Breast epithelium (tissue), 3 donors: ENCODE data around the gene SMARCA2.

Experiments
- POLR2AphosphoS5 ChIP-seq, 3 donors: sonication (generic); formaldehyde crosslinking; IDR thresholded peaks; one replicate each; pipeline ENCODE4 v1.6.1; 2017; ENCODE audit warnings: antibody characterized with exemption in 3 of 3
- TF ChIP-seq, protein P1 (sequence below), 3 donors: fragments of 450-650 bp; IDR thresholded peaks; one replicate each; pipeline ENCODE4 v1.5.1; 2016 to 2017; ENCODE audit warnings: antibody characterized with exemption in 3 of 3, mild to moderate bottlenecking in 3 of 3, moderate library complexity in 3 of 3

DNA sequence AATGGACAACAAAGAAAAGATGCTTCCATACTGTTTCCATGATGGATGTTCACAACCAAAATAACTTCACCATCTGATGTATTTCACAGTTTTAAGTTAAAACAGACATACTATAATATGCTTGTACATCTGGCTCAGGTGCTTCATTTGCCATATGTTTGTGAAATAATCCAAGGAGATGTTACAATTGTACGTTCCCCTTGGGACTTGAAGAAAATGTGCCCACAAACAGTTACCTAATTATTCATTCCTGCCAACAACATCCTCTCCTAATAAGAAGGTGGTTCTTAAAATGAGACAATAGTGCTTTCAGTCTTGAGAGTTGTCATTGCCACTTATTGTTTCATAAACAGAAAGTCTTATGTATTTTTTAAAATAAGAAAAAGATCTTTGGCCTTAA lies 33.1 kb upstream of the SMARCA2 start:
- TF ChIP-seq, protein P1, sequence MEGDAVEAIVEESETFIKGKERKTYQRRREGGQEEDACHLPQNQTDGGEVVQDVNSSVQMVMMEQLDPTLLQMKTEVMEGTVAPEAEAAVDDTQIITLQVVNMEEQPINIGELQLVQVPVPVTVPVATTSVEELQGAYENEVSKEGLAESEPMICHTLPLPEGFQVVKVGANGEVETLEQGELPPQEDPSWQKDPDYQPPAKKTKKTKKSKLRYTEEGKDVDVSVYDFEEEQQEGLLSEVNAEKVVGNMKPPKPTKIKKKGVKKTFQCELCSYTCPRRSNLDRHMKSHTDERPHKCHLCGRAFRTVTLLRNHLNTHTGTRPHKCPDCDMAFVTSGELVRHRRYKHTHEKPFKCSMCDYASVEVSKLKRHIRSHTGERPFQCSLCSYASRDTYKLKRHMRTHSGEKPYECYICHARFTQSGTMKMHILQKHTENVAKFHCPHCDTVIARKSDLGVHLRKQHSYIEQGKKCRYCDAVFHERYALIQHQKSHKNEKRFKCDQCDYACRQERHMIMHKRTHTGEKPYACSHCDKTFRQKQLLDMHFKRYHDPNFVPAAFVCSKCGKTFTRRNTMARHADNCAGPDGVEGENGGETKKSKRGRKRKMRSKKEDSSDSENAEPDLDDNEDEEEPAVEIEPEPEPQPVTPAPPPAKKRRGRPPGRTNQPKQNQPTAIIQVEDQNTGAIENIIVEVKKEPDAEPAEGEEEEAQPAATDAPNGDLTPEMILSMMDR (IDR thresholded peaks at IDR 0.05) = no peak
- TF ChIP-seq POLR2AphosphoS5 (IDR thresholded peaks at IDR 0.05) = no peak
